Neuronal stem cell (in vitro differentiated cells): Measurements from ENCODE around the gene PRSS12.

ENCODE experiments used
- DNase-seq: peaks from one replicate; pipeline ENCODE4 v3.0.0-alpha.2; 2013; ENCODE audit warnings: low spot score
- H2AFZ ChIP-seq: one replicate; pipeline ENCODE4 v1.6.1; 2013; ENCODE audit warnings: mild to moderate bottlenecking, low read length, inconsistent platforms
- H2AK5ac ChIP-seq: 2 replicates; pipeline ENCODE4 v1.6.1; 2013; ENCODE audit warnings: low read depth, mild to moderate bottlenecking, inconsistent platforms, low read length, moderate library complexity, mixed read lengths
- H2BK120ac ChIP-seq: 2 replicates; pipeline ENCODE4 v1.6.1; 2013; ENCODE audit warnings: low read depth, mild to moderate bottlenecking, inconsistent platforms, low read length, moderate library complexity, mixed read lengths
- H2BK12ac ChIP-seq: one replicate; pipeline ENCODE4 v1.6.1; 2013; ENCODE audit warnings: low read length, inconsistent platforms
- H2BK15ac ChIP-seq: 2 replicates; pipeline ENCODE4 v1.6.1; 2013; ENCODE audit warnings: mild to moderate bottlenecking, low read length, inconsistent platforms, mixed read lengths
- H2BK5ac ChIP-seq: one replicate; pipeline ENCODE4 v1.6.1; 2013; ENCODE audit warnings: inconsistent platforms, mild to moderate bottlenecking, low read length, moderate library complexity
- H3K14ac ChIP-seq: one replicate; pipeline ENCODE4 v1.6.1; 2013; ENCODE audit warnings: low read length, inconsistent platforms
- H3K18ac ChIP-seq: 2 replicates; pipeline ENCODE4 v1.6.1; 2013; ENCODE audit warnings: low read length, inconsistent platforms
- H3K23ac ChIP-seq: 2 replicates; pipeline ENCODE4 v1.6.1; 2013; ENCODE audit warnings: low read depth, mild to moderate bottlenecking, mixed read lengths, low read length, inconsistent platforms; ENCODE audit not compliant: poor library complexity
- H3K27ac ChIP-seq: replicated peaks from 3 replicates; pipeline ENCODE4 v1.5.1; 2013; ENCODE audit warnings: low read length, inconsistent platforms
- H3K27me3 ChIP-seq, 3 experiments: 2 replicates each; pipeline ENCODE4 v1.6.1; 2013; ENCODE audit warnings: low read length in 3 of 3, mild to moderate bottlenecking in 2 of 3, inconsistent platforms in 1 of 3, low read depth in 1 of 3, mixed read lengths in 1 of 3, moderate library complexity in 1 of 3; ENCODE audit not compliant: control insufficient read depth in 3 of 3, insufficient read depth in 3 of 3
- H3K36me3 ChIP-seq, 2 donors: replicated peaks in 1 of 2; 2 replicates each; pipeline ENCODE4 v1.6.1; 2013; ENCODE audit warnings: low read length in 2 of 2; ENCODE audit not compliant: control insufficient read depth in 2 of 2, insufficient read depth in 2 of 2
- H3K4ac ChIP-seq: 2 replicates; pipeline ENCODE4 v1.6.1; 2013; ENCODE audit warnings: inconsistent platforms, mild to moderate bottlenecking, low read length, moderate library complexity
- H3K4me1 ChIP-seq, 2 donors: 1 replicate in 1 of 2; 2 replicates in 1 of 2; pipeline ENCODE4 v1.6.1; 2013; ENCODE audit warnings: low read length in 2 of 2, low read depth in 1 of 2; ENCODE audit not compliant: control insufficient read depth in 2 of 2, insufficient read depth in 1 of 2
- H3K4me2 ChIP-seq: one replicate; pipeline ENCODE4 v1.6.1; 2013; ENCODE audit warnings: mild to moderate bottlenecking, low read length, inconsistent platforms; ENCODE audit not compliant: insufficient read depth, poor library complexity, severe bottlenecking
- H3K4me3 ChIP-seq, 2 donors: 2 replicates each; pipeline ENCODE4 v1.5.1; 2013; ENCODE audit warnings: low read length in 2 of 2, mild to moderate bottlenecking in 2 of 2, inconsistent platforms in 1 of 2, moderate library complexity in 1 of 2
- H3K79me1 ChIP-seq: one replicate; pipeline ENCODE4 v1.6.1; 2013; ENCODE audit warnings: low read depth, mild to moderate bottlenecking, inconsistent platforms, low read length, moderate library complexity
- H3K9ac ChIP-seq: one replicate; pipeline ENCODE4 v1.6.1; 2013; ENCODE audit warnings: mild to moderate bottlenecking, low read depth, low read length, inconsistent platforms; ENCODE audit not compliant: poor library complexity
- H3K9me3 ChIP-seq, 2 donors: replicated peaks in 1 of 2; 2 replicates each; pipeline versions ENCODE3 to v1.6.1; 2013; ENCODE audit warnings: low read length in 2 of 2, mild to moderate bottlenecking in 2 of 2, inconsistent platforms in 1 of 2, low read depth in 1 of 2, mixed read lengths in 1 of 2, moderate library complexity in 1 of 2; ENCODE audit not compliant: control insufficient read depth in 2 of 2, insufficient read depth in 1 of 2
- H4K8ac ChIP-seq: one replicate; pipeline ENCODE4 v1.6.1; 2013; ENCODE audit warnings: low read depth, mild to moderate bottlenecking, inconsistent platforms, low read length, moderate library complexity
- H4K91ac ChIP-seq: one replicate; pipeline ENCODE4 v1.6.1; 2013; ENCODE audit warnings: low read length, low read depth, mild to moderate bottlenecking, inconsistent platforms; ENCODE audit not compliant: poor library complexity
- WGBS, 2 donors: extraction: QIAGEN DNeasy Blood & Tissue Kit; methylation state at CpG; one replicate each; pipeline ENCODE4 v1.1.7; 2013; ENCODE audit warnings: missing lambda C conversion rate in 2 of 2, mixed read lengths in 1 of 2; ENCODE audit not compliant: insufficient read length in 2 of 2, insufficient replicate concordance in 1 of 2; ENCODE audit errors: extremely low coverage in 2 of 2; 5-methylcytosine and 5-hydroxymethylcytosine counted together

PRSS12 gene

DNA sequence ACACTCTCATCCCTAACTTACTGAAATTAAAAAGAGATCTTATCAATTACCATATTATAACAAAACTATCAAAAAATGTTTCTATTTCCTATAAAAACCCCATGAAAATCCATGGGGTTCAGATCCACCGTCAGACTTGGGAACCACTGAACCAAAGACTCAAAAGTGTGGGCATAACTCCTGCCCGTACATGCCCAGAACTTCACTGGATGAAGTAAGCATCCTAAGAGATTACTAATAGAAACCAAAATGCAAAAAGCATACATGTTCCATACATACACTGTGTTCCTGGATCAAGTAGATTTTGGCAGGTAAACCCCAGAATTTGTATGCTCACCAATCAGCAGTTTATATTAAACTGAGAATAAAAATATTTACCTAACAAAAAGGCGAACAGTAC is 66.1 kb downstream of the PRSS12 start:
- no peak overlapping the region for H3K23ac ChIP-seq
- H3K4me3 ChIP-seq = no peak overlapping the region
- peaks cover 0 to 2% of the 10 kb centered on the region in 2 donors for H3K4me1 ChIP-seq
- H3K9ac ChIP-seq = no peak overlapping the region
- no peaks in the 10 kb centered on the region for H3K9me3 ChIP-seq
- H2AFZ ChIP-seq = no peak overlapping the region
- no CpG with 5 or more reads among the region's 3 CpGs for WGBS, 2 donors
- no peak overlapping the region for H2BK12ac ChIP-seq
- H2AK5ac ChIP-seq = no peak overlapping the region
- H2BK5ac ChIP-seq = no peak overlapping the region
- DNase-seq = no peak
- H3K79me1 ChIP-seq = no peaks in the 10 kb centered on the region
- H2BK120ac ChIP-seq = no peak overlapping the region
- no peak overlapping the region for H3K14ac ChIP-seq
- no peaks in the 10 kb centered on the region for H3K27me3 ChIP-seq
- no peaks in the 10 kb centered on the region for H3K36me3 ChIP-seq
- H4K8ac ChIP-seq = no peak overlapping the region
- no peak overlapping the region for H2BK15ac ChIP-seq
- no peak overlapping the region for H3K4ac ChIP-seq
- no peak overlapping the region for H3K4me2 ChIP-seq
- H3K18ac ChIP-seq = no peak overlapping the region
- H3K27ac ChIP-seq = no peak overlapping the region
- no peak overlapping the region for H4K91ac ChIP-seq

DNA sequence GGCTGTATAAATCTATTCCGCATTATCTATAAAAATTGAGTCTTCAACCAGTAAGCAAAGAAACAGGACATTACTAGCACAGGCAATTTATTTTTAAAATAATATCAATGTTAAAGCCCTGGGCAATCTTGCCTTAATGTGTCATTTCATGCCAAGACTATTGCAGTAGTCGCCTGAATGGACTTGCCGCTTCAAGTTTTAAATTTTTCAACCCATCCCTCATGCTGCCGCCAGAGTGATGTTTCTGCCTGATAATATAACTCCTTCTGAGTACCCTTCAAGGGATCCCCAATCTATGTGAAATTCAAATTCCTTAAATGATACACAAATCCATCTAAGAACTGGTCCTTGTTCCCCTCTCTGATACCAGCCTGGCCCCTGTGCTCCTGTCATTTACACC is 66.9 kb downstream of the PRSS12 start:
- Histone ChIP-seq H3K4me2 (no peak overlapping the region), H2BK5ac (no peak overlapping the region), H2BK120ac (no peak overlapping the region), H3K4me1 (peaks cover 0 to 2% of the 10 kb centered on the region in 2 donors), H3K4ac (no peak overlapping the region), H2BK15ac (no peak overlapping the region), H2BK12ac (no peak overlapping the region), H3K9ac (no peak overlapping the region), H4K8ac (no peak overlapping the region), H4K91ac (no peak overlapping the region), H2AK5ac (no peak overlapping the region), H3K27ac (no peak overlapping the region), H3K36me3 (no peaks in the 10 kb centered on the region), H3K9me3 (no peaks in the 10 kb centered on the region), H3K4me3 (no peak overlapping the region), H3K79me1 (no peaks in the 10 kb centered on the region), H3K27me3 (no peaks in the 10 kb centered on the region), H3K18ac (no peak overlapping the region), H2AFZ (no peak overlapping the region), H3K23ac (no peak overlapping the region), H3K14ac (no peak overlapping the region)
- no peak for DNase-seq
- WGBS, 2 donors = no CpG with 5 or more reads among the region's 4 CpGs

DNA sequence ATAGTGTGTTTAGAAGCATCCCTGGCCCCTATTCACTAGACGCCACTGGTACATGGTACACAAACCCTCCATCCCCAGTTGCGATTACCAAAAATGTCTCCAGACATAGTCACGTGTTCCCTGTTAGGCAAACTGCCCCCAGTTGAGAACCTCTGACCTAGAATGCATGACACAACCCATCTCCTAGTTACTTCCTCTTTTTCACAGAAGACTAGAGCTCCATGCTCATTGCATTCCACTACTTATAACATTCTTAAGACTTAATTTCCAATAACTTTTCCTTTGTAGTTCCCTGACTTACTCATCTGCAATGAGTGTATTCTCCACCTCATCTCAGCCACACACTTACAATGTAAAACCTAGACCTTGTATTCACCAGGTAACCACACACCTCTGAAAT is 68.6 kb downstream of the PRSS12 start:
- DNase-seq = no peak

DNA sequence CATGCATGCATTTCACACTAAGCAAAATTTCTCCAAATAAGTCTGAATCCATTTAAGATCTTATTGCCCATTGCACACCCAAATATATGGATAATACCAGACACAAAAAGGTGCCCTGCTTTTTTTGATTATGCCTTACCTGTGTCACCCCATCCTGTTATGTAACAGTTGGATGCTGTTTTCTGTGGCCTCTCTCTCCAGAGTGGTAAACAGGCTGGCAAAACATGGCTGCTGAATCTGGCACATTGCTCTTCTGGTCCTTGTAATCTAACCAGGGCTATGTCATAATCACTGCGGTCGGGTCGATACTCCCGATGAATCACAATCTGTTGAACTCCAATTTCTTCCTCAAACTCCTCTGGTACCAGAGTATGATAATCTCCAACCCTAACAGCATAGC is 70.1 kb downstream of the PRSS12 start:
- H3K27me3 ChIP-seq = no peaks in the 10 kb centered on the region
- no peak overlapping the region for H3K4me2 ChIP-seq
- H3K9ac ChIP-seq = no peak overlapping the region
- H2AK5ac ChIP-seq = no peak overlapping the region
- H3K4me3 ChIP-seq = no peak overlapping the region
- H3K27ac ChIP-seq = no peak overlapping the region
- DNase-seq = no peak
- H3K4ac ChIP-seq = no peak overlapping the region
- no peak overlapping the region for H2BK15ac ChIP-seq
- H2BK120ac ChIP-seq = no peak overlapping the region
- peaks cover 0 to 8% of the 10 kb centered on the region in 2 donors for H3K36me3 ChIP-seq
- peaks cover 0 to 4% of the 10 kb centered on the region in 2 donors for H3K9me3 ChIP-seq
- H2AFZ ChIP-seq = no peak overlapping the region
- no CpG with 5 or more reads among the region's 4 CpGs for WGBS, 2 donors
- H4K91ac ChIP-seq = no peak overlapping the region
- H3K18ac ChIP-seq = no peak overlapping the region
- H3K79me1 ChIP-seq = no peaks in the 10 kb centered on the region
- H3K23ac ChIP-seq = no peak overlapping the region
- no peak overlapping the region for H3K14ac ChIP-seq
- no peak overlapping the region for H2BK5ac ChIP-seq
- no peak overlapping the region for H2BK12ac ChIP-seq
- H4K8ac ChIP-seq = no peak overlapping the region
- H3K4me1 ChIP-seq = peaks cover 0 to 4% of the 10 kb centered on the region in 2 donors

More for the DNA sequence above, 68.6 kb downstream of the PRSS12 start:
- H3K4me3 ChIP-seq = no peak overlapping the region
- H4K91ac ChIP-seq = no peak overlapping the region
- no peak overlapping the region for H3K18ac ChIP-seq
- H3K9me3 ChIP-seq = no peaks in the 10 kb centered on the region
- WGBS, 2 donors = no CpG with 5 or more reads among the region's 3 CpGs
- H2BK12ac ChIP-seq = no peak overlapping the region
- no peak overlapping the region for H2AK5ac ChIP-seq
- no peak overlapping the region for H3K27ac ChIP-seq
- peaks cover 0 to 4% of the 10 kb centered on the region in 2 donors for H3K4me1 ChIP-seq
- H3K23ac ChIP-seq = no peak overlapping the region
- no peak overlapping the region for H2BK15ac ChIP-seq
- no peak overlapping the region for H3K14ac ChIP-seq
- H3K4me2 ChIP-seq = no peak overlapping the region
- H3K4ac ChIP-seq = no peak overlapping the region
- no peak overlapping the region for H3K9ac ChIP-seq
- H3K36me3 ChIP-seq = peaks cover 0 to 8% of the 10 kb centered on the region in 2 donors
- no peak overlapping the region for H2BK120ac ChIP-seq
- no peak overlapping the region for H2AFZ ChIP-seq
- no peak overlapping the region for H2BK5ac ChIP-seq
- no peak overlapping the region for H4K8ac ChIP-seq
- no peaks in the 10 kb centered on the region for H3K79me1 ChIP-seq
- H3K27me3 ChIP-seq = no peaks in the 10 kb centered on the region
